ENCODE results near the gene IQSEC3.
"Not testable (repeated sequence)": the region's sequence is repeated elsewhere in the genome, so short reads cannot be mapped to it uniquely, and the experiment has no call there.

The IQSEC3 gene

DNA sequence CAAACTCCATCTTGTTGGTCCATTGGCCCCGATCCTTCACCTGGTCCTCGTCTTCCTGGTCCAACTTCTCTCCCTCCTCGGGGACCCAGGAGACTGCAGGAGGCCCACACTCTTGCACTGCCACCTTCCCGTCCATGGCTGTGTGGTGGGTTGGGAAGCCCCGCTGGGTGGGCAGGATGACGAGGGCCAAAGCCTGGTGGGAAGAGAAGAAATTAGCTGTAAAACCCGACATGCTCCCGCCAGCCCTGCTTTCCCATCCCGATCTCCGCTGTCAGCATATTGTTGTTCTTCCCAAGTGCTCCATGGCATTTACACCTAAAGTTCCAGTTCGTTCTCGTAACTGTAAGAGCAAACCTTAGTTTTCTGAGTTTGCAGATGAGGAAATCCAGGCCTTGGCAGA lies 143.3 kb downstream of the IQSEC3 start:
- Mint-ChIP-seq H3K27me3 (ENCODE audit: low read depth) (peaks cover 14% of the 10 kb centered on the region), H3K9me3 (no peaks in the 10 kb centered on the region), H3K36me3 (ENCODE audit: low read depth) (no peaks in the 10 kb centered on the region), H3K27ac (no peak overlapping the region), H3K4me3 (no peak overlapping the region), H3K4me1 (ENCODE audit: low read depth) (no peaks in the 10 kb centered on the region)

DNA sequence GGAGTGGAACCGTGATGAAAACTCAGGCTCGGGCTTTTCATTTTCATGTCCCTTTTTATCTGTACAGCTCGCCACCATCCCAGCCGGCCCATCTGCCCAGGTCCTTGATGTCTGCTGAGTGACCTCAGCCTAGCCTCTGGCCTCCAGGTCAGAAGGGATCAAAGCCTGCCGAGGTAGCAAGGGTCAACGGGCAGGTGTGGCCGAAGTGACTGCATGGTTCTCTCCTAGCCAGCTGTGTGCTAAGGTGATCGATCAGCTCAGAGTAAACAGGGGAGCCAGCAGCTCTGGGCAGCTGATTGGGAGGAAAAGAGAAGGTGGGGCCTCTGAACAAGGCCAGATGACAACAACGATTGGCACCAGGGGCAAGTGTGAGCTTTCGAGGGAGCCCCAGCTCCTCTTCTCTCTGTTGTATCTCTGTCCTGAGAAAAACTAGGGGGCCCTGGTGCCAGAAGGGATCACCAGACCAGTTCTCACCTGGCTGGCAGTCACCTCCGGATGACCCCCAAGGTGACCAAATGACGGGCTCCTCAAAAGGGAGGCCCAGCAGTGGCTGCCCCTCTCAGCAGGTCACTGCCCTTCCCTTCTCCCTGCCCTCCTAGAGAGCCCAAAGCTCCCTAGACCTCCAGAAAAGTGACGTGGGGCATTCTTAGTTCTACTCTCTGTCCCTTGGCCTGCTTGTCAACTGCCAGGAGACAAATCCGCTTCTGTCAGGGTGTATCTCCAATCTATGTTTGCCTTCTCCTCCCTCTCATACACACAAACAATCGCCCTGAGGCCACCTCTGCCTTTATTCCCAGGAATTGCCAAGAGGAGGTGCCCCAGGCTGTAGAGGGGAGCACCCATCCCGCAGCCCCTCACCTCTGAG lies 143.9 kb downstream of the IQSEC3 start:
- no peaks in the 10 kb centered on the region for H3K36me3 Mint-ChIP-seq (ENCODE audit: low read depth)
- peaks cover 12% of the 10 kb centered on the region for H3K27me3 Mint-ChIP-seq (ENCODE audit: low read depth)
- no peaks in the 10 kb centered on the region for H3K9me3 Mint-ChIP-seq
- H3K27ac Mint-ChIP-seq: no peak overlapping the region
- H3K4me3 Mint-ChIP-seq: no peak overlapping the region
- H3K4me1 Mint-ChIP-seq (ENCODE audit: low read depth): no peaks in the 10 kb centered on the region

DNA sequence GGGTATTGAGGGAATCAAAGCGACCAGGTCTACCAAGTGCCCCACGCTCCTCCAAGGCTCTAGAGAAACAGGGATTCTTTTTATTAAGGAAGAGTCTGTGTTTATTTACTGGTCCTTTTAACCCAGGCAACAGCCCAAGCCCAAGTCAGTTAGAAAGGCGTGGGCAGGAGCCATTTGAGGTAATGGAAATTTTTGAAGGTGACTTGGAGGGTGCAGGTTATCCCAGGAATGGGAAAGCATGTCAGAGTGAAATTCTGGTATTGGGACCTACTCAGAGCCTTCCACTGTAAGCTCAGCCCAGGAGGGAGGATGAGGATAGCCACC lies 144.5 kb downstream of the IQSEC3 start:
- Mint-ChIP-seq H3K27ac (no peak overlapping the region), H3K4me1 (ENCODE audit: low read depth) (no peaks in the 10 kb centered on the region), H3K4me3 (no peak overlapping the region)

DNA sequence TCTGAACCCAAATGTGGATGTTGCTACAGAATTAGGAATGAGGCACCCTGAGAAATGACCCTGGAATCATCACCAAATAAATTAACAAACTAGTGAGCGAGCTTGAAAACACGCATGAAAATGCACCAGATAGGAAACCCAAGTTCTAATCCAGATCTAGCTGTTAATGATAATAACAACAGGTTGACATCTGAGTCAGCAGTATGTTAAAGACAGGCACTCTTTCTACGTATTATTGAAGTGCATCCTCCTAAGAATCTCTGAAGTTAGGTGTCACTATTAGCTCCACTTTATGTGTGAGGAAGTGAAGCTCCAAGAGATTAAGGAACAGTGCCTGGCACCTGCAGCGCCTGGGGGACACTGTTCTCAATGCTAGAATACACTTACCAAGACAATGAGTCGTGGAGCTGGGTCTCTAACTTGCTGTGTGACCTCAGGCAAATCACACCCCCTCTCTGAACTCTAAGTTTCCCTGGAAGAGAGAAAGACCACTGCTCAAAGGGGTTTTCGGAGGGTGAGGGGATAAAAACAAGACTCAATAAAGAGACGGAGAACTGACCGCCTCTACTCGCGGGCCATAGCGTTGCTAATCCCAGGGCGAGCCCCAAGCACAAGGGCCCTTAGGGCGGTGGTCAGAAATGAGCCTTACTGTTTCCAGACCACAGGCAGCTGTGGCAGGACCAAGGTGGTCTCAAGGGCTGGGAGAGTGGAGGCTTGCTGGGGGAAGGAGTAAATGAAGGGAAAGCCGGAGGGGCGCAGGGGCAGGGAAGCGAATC lies 145.3 kb downstream of the IQSEC3 start:
- H3K4me1 Mint-ChIP-seq (ENCODE audit: low read depth): no peaks in the 10 kb centered on the region
- no peak overlapping the region for H3K4me3 Mint-ChIP-seq
- peaks cover 4% of the 10 kb centered on the region for H3K27me3 Mint-ChIP-seq (ENCODE audit: low read depth)
- H3K27ac Mint-ChIP-seq: no peak overlapping the region
- no peaks in the 10 kb centered on the region for H3K9me3 Mint-ChIP-seq
- H3K36me3 Mint-ChIP-seq (ENCODE audit: low read depth): no peaks in the 10 kb centered on the region

More for the DNA sequence above, 144.5 kb downstream of the IQSEC3 start:
- Mint-ChIP-seq H3K36me3 (ENCODE audit: low read depth) (no peaks in the 10 kb centered on the region), H3K9me3 (no peaks in the 10 kb centered on the region), H3K27me3 (ENCODE audit: low read depth) (peaks cover 7% of the 10 kb centered on the region)

DNA sequence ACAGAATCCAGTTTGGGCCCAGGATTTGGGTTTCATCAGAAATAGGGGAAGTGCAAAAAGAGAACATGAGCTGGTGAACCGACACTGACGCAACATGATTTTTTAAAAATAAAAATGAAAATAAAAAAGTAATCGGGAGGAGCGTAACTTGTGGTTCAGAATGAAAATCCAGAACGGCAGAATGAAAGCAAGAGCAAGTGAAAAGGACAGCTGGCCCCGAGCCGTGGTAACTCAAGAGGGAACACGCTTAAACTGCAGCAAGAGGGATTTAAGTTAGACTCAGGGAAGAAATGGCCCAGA lies 145.8 kb downstream of the IQSEC3 start:
- no peak overlapping the region for H3K27ac Mint-ChIP-seq
- H3K4me1 Mint-ChIP-seq (ENCODE audit: low read depth): no peaks in the 10 kb centered on the region
- no peak overlapping the region for H3K4me3 Mint-ChIP-seq
- no peaks in the 10 kb centered on the region for H3K36me3 Mint-ChIP-seq (ENCODE audit: low read depth)
- H3K27me3 Mint-ChIP-seq (ENCODE audit: low read depth): peaks cover 7% of the 10 kb centered on the region
- H3K9me3 Mint-ChIP-seq: no peaks in the 10 kb centered on the region

DNA sequence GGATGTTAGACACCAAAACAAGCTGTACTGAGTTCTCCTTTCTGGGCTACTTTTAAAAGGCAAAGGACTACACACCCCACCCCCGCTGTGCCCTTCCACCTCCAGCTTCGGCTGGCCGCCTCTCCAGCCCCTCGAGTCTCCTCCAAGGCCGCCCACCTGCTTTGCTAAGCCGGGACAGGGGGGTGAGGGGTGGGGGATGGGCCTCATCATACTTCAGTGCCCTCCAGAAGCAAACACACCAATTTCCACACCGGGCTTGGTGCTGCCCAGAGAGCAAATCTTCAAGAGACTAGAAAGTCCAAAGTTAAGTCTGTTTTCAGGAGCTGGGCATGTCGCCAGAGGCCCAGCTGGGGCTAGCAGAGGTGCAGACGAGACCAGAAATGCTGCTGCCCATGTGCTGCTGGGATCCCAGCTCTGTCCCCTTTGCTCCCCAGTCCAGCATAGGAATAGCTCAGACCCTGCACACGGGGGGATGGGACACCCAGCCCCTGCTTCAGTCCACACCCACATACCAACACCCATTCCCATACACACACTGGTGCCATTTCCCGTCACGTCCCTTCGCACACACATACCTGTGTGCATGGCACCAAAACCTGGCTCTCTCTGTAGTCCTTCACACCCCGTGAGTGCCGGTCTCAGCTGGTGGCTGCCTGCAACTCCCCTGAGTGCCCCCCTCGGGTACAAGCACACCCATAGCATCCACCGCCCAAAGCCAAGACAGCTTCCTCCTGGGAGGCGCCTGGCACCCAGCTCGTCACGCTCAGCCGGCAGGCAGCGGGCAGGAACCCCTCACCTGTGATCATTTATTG lies 146.4 kb downstream of the IQSEC3 start:
- Mint-ChIP-seq H3K27me3 (ENCODE audit: low read depth) (peaks cover 7% of the 10 kb centered on the region), H3K9me3 (no peaks in the 10 kb centered on the region), H3K27ac (no peak overlapping the region), H3K36me3 (ENCODE audit: low read depth) (no peaks in the 10 kb centered on the region), H3K4me3 (no peak overlapping the region), H3K4me1 (ENCODE audit: low read depth) (no peaks in the 10 kb centered on the region)

DNA sequence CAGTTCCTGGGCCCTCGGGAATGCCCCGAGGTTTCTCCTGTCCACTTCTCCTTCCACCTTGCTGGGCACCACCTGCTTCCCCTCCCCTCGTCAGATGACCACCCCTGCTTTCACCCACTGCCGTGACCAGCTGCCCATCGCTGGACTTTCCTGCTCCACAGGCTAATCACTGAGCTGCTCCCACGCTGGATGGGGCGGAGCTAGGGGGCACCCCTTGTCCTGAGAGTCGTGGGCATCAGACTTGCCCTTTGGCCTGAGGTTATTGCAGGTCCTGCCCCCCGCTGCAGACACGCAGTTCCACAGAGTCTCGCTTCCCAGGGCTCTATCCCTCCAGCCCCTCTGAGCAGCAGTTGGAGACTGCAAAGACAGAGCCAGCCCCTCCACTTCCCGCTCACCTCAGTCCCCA lies 147.0 kb downstream of the IQSEC3 start:
- Mint-ChIP-seq H3K4me3 (no peak overlapping the region), H3K36me3 (ENCODE audit: low read depth) (no peaks in the 10 kb centered on the region), H3K9me3 (no peaks in the 10 kb centered on the region), H3K27ac (no peak overlapping the region), H3K4me1 (ENCODE audit: low read depth) (no peaks in the 10 kb centered on the region), H3K27me3 (ENCODE audit: low read depth) (peaks cover 7% of the 10 kb centered on the region)

DNA sequence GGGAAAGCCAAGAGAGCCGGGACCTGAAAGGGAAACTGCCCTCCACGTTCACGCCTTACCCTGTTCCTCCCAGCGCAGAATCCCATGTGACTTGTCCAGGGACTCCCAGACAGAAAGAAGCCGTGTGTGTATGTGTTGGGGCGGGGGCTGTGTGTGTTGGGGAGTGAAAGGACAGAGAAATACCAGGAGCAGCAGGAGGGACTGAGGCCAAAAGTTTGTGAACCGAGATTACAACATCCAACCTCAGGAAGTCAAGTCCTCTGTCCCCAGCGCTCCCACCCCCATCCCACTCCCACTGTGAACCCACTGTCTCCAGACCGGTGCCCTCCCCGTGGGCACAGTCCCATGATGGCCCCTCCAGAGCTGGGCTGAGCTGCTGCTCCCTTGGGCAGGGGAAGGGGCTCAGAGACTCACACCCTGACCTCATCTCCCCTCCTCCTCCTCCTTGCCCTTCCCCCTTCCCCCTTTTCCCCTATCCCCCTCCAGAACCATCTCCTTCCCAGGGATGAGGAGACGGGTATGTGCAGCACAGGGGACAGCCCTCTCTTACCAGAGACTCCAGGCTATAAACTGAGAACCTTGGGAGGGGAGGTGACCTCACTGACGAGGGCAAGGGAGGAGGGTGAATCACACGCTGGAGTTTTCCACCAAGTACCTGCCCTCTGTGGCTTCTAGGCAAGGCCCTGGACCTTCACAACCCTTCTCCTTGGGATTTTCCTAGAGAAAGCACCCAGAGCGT lies 147.6 kb downstream of the IQSEC3 start, which contains the start of gene SLC6A12:
Gene SLC6A12, minus strand, starts transcription at position 155 of the 739 bp plus-strand sequence. CDS start 4,171 bp downstream, outside the sequence.
- Mint-ChIP-seq H3K27ac (no peak within 1 kb of the TSS), H3K9me3 (no peaks in the 10 kb centered on the region), H3K36me3 (ENCODE audit: low read depth) (no peaks in the 10 kb centered on the region), H3K27me3 (ENCODE audit: low read depth) (peaks cover 7% of the 10 kb centered on the region), H3K4me3 (no peak within 1 kb of the TSS), H3K4me1 (ENCODE audit: low read depth) (no peaks in the 10 kb centered on the region)

DNA sequence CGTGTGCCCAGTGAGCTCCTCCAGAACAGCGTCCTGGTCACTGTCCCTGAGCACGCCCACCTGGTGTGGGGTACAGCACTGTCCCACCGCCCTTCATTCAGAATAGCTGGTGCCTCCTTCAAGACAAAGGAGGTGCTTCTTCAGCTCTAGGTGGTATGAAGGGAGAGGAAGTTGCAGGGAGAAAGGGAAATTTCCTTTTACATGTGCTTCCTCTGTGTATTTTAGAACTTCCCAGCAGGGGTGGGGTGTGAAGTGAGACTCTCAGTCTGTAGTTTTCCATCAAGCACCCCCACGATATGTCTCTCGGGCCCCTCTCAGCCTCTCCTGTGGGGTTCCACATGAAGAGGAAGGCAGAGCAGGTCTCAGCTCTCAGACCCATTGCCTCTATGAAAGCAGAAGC lies 148.5 kb downstream of the IQSEC3 start:
- H3K4me3 Mint-ChIP-seq: no peak overlapping the region
- H3K36me3 Mint-ChIP-seq (ENCODE audit: low read depth): no peaks in the 10 kb centered on the region
- no peak overlapping the region for H3K27ac Mint-ChIP-seq
- H3K9me3 Mint-ChIP-seq: no peaks in the 10 kb centered on the region
- peaks cover 7% of the 10 kb centered on the region for H3K27me3 Mint-ChIP-seq (ENCODE audit: low read depth)
- H3K4me1 Mint-ChIP-seq (ENCODE audit: low read depth): no peaks in the 10 kb centered on the region

DNA sequence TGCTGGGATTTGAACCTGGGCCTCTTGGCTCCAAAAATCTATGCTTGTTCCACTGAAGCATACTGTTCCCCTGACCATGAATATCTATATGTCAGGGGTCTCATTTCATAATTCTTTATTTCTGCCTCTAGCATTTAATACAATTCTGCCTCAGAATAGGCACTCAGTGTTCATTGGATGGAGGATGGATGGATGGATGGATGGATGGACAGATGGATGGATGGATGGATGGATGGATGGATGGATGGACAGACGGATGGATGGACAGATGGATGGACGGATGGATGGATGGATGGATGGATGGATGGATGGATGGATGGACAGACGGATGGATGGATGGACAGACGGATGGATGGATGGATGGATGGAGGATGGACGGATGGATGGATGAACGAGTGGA lies 150.5 kb downstream of the IQSEC3 start:
- H3K36me3 Mint-ChIP-seq (ENCODE audit: low read depth); H3K4me1 Mint-ChIP-seq (ENCODE audit: low read depth); H3K4me3 Mint-ChIP-seq; H3K9me3 Mint-ChIP-seq; H3K27me3 Mint-ChIP-seq (ENCODE audit: low read depth); H3K27ac Mint-ChIP-seq: not testable (repeated sequence)

DNA sequence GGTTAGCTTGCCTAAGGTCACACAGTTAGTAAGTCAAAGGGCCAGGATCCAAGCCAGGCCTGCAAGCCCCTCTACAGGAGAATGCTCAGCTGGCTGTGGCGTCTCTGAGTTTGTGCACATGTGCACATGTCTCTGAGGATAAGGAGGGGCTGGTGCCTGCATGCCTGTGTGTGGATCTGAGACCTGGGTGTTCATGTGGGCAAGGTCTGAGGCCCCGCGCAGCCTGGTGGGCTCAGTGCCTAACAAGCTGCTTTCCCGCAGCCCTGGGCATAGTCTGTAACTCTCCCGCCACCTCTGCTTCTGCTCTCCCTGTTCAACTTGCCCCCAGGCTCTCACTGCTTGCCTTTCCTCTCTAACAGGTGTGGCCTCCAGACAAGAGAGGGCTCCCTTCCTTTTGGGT lies 151.7 kb downstream of the IQSEC3 start:
- Mint-ChIP-seq H3K4me3 (no peak overlapping the region), H3K27me3 (ENCODE audit: low read depth) (peaks cover 3% of the 10 kb centered on the region), H3K27ac (no peak overlapping the region), H3K4me1 (ENCODE audit: low read depth) (no peaks in the 10 kb centered on the region), H3K36me3 (ENCODE audit: low read depth) (no peaks in the 10 kb centered on the region), H3K9me3 (no peaks in the 10 kb centered on the region)

DNA sequence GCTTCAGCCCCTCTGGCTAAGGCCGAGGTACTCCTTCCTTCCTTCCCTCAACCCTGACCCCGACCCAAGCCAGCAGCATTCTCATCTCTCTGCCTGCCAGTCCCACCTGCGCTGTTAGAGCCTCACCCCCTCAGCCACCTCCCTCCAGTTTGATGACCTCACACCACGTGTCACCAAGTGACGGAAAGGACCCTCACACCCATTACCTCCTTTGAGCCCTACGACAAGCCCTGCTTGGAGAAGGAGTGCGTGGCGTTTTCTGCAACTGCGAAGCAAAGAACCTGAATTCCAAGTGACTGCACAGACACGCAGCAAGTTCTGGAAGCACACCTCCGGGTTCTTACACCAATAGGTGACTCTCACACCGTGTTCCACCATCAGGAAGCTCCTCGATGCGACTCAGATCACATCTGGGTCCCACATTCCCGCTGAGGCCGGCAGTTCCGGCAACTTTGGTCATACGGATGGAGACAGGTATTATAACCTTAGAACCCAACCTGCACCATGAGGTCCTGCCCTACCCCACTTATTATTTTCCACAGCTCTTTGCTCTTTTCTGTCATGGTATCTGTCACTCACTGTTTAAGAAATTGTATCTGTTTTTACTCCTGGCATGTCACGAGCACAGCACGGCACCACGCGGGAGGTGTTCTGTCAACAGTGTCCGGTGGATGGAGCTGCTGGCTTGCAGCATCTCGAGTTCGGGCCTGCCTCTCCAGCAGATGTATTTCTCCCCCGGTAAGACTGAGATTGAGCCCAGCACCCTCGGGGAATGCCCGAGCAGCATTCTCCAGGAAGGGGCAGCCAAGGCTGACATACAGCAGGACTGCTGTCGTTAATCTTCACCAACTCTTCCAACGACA lies 152.4 kb downstream of the IQSEC3 start:
- no peak overlapping the region for H3K27ac Mint-ChIP-seq
- no peaks in the 10 kb centered on the region for H3K36me3 Mint-ChIP-seq (ENCODE audit: low read depth)
- H3K27me3 Mint-ChIP-seq (ENCODE audit: low read depth): peaks cover 3% of the 10 kb centered on the region
- H3K4me1 Mint-ChIP-seq (ENCODE audit: low read depth): no peaks in the 10 kb centered on the region
- H3K9me3 Mint-ChIP-seq: no peaks in the 10 kb centered on the region
- H3K4me3 Mint-ChIP-seq: no peak overlapping the region

DNA sequence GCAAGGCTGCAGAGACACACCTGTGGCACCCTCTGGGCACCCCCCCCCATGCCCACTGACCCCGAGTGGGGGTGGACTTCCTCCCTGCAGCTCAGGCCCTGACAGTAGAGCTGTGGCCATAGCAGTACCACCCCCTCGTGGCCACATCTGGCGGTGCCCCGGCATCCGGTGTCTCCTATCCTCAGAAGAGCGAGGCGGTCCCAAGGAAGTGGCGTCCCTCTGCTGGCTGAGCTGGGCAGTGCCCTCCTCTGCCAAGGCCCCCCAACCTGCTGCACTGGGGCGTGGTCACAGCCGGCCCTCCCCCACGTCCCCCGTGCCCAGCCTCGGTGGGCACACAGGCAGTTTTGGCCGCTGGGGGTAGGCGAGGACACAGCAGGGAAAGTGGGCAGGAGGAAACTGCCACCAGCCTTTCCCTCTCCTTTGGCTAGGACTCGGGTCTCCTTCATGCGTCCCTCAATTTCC lies 153.4 kb downstream of the IQSEC3 start:
- Mint-ChIP-seq H3K4me1 (ENCODE audit: low read depth) (no peaks in the 10 kb centered on the region), H3K9me3 (no peaks in the 10 kb centered on the region), H3K4me3 (no peak overlapping the region), H3K27ac (no peak overlapping the region), H3K27me3 (ENCODE audit: low read depth) (peaks cover 3% of the 10 kb centered on the region), H3K36me3 (ENCODE audit: low read depth) (no peaks in the 10 kb centered on the region)
